Suprapubic skin (tissue), 4 donors: Measurements from ENCODE around the gene PCDHB16. TPM values are rescaled to one million over a fixed set of nuclear protein-coding genes. Genes with fewer than 3 reads are reported as not detected.
"Not testable (repeated sequence)": the region's sequence is repeated elsewhere in the genome, so short reads cannot be mapped to it uniquely, and the experiment has no call there.

Source experiments
- DNase-seq, 2 donors: peaks; one replicate each; pipeline ENCODE4 v3.0.0-alpha.2; 2019; ENCODE audit warnings: low spot score in 2 of 2
- H3K27ac ChIP-seq: fragments of 200-600 bp; sonication (generic); one replicate; pipeline ENCODE4 v1.5.1; 2019
- H3K27me3 ChIP-seq: fragments of 200-600 bp; sonication (generic); one replicate; pipeline ENCODE4 v1.5.1; 2019
- H3K36me3 ChIP-seq: fragments of 200-600 bp; sonication (generic); one replicate; pipeline ENCODE4 v1.5.1; 2019
- H3K4me1 ChIP-seq: fragments of 200-600 bp; sonication (generic); one replicate; pipeline ENCODE4 v1.5.1; 2019
- H3K4me3 ChIP-seq: fragments of 200-600 bp; sonication (generic); one replicate; pipeline ENCODE4 v1.5.1; 2019; ENCODE audit warnings: mild to moderate bottlenecking
- H3K9me3 ChIP-seq: fragments of 200-600 bp; sonication (generic); one replicate; pipeline ENCODE4 v1.5.1; 2019
- EP300 ChIP-seq: sonication (generic); formaldehyde crosslinking; IDR thresholded peaks from one replicate; pipeline ENCODE4 v1.6.1; 2017; ENCODE audit warnings: antibody characterized with exemption
- POLR2A ChIP-seq, 2 donors: fragments of 450-650 bp; IDR thresholded peaks; one replicate each; pipeline ENCODE4 v1.6.1; 2017; ENCODE audit warnings: antibody characterized with exemption in 2 of 2, mild to moderate bottlenecking in 2 of 2, moderate library complexity in 2 of 2
- POLR2AphosphoS5 ChIP-seq, 3 donors: sonication (generic); formaldehyde crosslinking; IDR thresholded peaks; one replicate each; pipeline ENCODE4 v1.6.1; 2017; ENCODE audit warnings: antibody characterized with exemption in 3 of 3
- WGBS: methylation state at CpG from one replicate; pipeline ENCODE4 v1.1.5; 2018; 5-methylcytosine and 5-hydroxymethylcytosine counted together
- total RNA-seq, 4 donors: library from RNA; depleted of rRNA; stranded (reverse); fragments of >200 nt; gene quantifications; one replicate each; pipeline ENCODE4 v1.1.0, GENCODE V29; 2016
- TF ChIP-seq, protein P1 (sequence below), 2 donors: fragments of 200-600 bp in 1 of 2; fragments of 450-650 bp in 1 of 2; sonication (generic) in 1 of 2; IDR thresholded peaks; one replicate each; pipeline ENCODE4 v1.5.1; 2016 to 2019; ENCODE audit warnings: antibody characterized with exemption in 2 of 2, mild to moderate bottlenecking in 1 of 2, moderate library complexity in 1 of 2

Gene PCDHB16
- total RNA-seq, 4 donors from 2014 or later: 2.9 to 4.8 (median 3.2) TPM

DNA sequence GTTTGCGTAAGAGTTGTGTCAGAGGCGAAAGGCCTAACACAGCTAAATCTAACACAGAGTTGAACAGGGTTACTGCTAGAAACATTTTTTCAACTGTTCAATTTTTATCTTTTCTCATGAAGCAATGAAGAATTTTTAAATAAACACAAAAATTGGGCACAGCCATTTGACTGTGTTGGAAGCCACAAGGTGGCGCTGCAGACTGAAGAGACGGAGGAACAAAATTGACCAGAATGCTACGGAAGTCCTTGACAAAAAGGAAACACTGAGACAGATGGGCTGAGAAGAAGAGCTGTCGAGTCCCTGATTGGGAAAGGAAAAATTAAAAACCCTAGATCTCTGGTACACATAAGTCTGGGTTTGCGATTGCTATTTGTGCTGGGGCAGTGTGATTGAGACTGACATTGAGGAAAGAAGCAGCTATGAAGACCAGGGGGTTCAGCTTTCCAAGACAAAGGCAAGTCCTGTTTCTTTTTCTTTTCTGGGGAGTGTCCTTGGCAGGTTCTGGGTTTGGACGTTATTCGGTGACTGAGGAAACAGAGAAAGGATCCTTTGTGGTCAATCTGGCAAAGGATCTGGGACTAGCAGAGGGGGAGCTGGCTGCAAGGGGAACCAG lies 4.8 kb downstream of the PCDHB16 start, which contains the start of gene PCDHB9:
TSS of gene PCDHB9 (plus strand) at position 265 of the 616 bp plus-strand sequence. CDS start at position 423, 158 bp downstream.
- 16% methylated on average over 9 of the region's 9 CpGs for WGBS
- Histone ChIP-seq H3K36me3 (no peaks in the 10 kb centered on the region), H3K27ac (no peak within 1 kb of the TSS), H3K4me3 (no peak within 1 kb of the TSS), H3K4me1 (no peaks in the 10 kb centered on the region), H3K27me3 (no peaks in the 10 kb centered on the region), H3K9me3 (peaks cover 22% of the 10 kb centered on the region)
- TF ChIP-seq EP300: no peak
- TF ChIP-seq POLR2A (IDR thresholded peaks at IDR 0.05): no peak
- no peak for TF ChIP-seq POLR2AphosphoS5 (IDR thresholded peaks at IDR 0.05)
- TF ChIP-seq, protein P1, sequence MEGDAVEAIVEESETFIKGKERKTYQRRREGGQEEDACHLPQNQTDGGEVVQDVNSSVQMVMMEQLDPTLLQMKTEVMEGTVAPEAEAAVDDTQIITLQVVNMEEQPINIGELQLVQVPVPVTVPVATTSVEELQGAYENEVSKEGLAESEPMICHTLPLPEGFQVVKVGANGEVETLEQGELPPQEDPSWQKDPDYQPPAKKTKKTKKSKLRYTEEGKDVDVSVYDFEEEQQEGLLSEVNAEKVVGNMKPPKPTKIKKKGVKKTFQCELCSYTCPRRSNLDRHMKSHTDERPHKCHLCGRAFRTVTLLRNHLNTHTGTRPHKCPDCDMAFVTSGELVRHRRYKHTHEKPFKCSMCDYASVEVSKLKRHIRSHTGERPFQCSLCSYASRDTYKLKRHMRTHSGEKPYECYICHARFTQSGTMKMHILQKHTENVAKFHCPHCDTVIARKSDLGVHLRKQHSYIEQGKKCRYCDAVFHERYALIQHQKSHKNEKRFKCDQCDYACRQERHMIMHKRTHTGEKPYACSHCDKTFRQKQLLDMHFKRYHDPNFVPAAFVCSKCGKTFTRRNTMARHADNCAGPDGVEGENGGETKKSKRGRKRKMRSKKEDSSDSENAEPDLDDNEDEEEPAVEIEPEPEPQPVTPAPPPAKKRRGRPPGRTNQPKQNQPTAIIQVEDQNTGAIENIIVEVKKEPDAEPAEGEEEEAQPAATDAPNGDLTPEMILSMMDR (IDR thresholded peaks at IDR 0.05): no peak
- no peak for DNase-seq

DNA sequence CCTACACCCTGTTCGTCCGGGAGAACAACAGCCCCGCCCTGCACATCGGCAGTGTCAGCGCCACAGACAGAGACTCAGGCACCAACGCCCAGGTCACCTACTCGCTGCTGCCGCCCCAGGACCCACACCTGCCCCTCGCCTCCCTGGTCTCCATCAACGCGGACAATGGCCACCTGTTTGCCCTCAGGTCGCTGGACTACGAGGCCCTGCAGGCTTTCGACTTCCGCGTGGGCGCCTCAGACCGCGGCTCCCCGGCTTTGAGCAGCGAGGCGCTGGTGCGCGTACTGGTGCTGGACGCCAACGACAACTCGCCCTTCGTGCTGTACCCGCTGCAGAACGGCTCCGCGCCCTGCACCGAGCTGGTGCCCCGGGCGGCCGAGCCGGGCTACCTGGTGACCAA lies 6.5 kb downstream of the PCDHB16 start:
- not testable (repeated sequence) for H3K27me3 ChIP-seq, H3K4me3 ChIP-seq, H3K27ac ChIP-seq, H3K36me3 ChIP-seq, DNase-seq, H3K4me1 ChIP-seq
- 31% methylated on average over 10 of the region's 37 CpGs for WGBS
- peaks cover 22% of the 10 kb centered on the region for H3K9me3 ChIP-seq

DNA sequence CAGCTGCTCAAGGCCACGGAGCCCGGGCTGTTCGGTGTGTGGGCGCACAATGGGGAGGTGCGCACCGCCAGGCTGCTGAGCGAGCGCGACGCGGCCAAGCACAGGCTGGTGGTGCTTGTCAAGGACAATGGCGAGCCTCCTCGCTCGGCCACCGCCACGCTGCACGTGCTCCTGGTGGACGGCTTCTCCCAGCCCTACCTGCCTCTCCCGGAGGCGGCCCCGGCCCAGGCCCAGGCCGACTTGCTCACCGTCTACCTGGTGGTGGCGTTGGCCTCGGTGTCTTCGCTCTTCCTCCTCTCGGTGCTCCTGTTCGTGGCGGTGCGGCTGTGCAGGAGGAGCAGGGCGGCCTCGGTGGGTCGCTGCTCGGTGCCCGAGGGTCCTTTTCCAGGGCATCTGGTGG lies 6.9 kb downstream of the PCDHB16 start:
- H3K4me1 ChIP-seq, DNase-seq, H3K4me3 ChIP-seq, H3K36me3 ChIP-seq, H3K27me3 ChIP-seq, H3K27ac ChIP-seq: not testable (repeated sequence)
- no CpG with 5 or more reads among the region's 35 CpGs for WGBS
- peaks cover 22% of the 10 kb centered on the region for H3K9me3 ChIP-seq

DNA sequence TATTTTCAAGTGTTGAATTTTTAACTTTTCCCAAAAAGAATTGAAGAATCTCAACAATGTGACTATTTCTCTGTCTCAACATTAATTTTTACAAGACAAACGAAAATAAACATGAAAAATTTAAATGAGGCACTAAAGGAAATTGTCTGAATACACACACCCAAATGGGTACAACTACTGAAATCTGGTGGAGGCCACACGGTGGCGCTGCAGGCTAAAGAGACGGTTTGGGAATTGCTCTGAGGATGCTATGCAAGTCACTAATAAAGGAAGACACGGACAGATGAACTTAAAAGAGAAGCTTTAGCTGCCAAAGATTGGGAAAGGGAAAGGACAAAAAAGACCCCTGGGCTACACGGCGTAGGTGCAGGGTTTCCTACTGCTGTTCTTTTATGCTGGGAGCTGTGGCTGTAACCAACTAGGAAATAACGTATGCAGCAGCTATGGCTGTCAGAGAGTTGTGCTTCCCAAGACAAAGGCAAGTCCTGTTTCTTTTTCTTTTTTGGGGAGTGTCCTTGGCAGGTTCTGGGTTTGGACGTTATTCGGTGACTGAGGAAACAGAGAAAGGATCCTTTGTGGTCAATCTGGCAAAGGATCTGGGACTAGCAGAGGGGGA lies 10.0 kb downstream of the PCDHB16 start, which contains the start of gene PCDHB10:
TSS of gene PCDHB10 (plus strand) at position 244 of the 616 bp plus-strand sequence. CDS start at position 444, 200 bp downstream.
- WGBS: 11% methylated on average over 10 of the region's 10 CpGs
- Histone ChIP-seq H3K36me3 (no peaks in the 10 kb centered on the region), H3K4me1 (no peaks in the 10 kb centered on the region), H3K4me3 (no peak within 1 kb of the TSS), H3K9me3 (peaks cover 7% of the 10 kb centered on the region), H3K27ac (no peak within 1 kb of the TSS), H3K27me3 (no peaks in the 10 kb centered on the region)
- no peak for DNase-seq
- no peak for TF ChIP-seq POLR2A (IDR thresholded peaks at IDR 0.05)
- TF ChIP-seq, protein P1 (IDR thresholded peaks at IDR 0.05): no peak
- no peak for TF ChIP-seq EP300
- no peak for TF ChIP-seq POLR2AphosphoS5 (IDR thresholded peaks at IDR 0.05)

DNA sequence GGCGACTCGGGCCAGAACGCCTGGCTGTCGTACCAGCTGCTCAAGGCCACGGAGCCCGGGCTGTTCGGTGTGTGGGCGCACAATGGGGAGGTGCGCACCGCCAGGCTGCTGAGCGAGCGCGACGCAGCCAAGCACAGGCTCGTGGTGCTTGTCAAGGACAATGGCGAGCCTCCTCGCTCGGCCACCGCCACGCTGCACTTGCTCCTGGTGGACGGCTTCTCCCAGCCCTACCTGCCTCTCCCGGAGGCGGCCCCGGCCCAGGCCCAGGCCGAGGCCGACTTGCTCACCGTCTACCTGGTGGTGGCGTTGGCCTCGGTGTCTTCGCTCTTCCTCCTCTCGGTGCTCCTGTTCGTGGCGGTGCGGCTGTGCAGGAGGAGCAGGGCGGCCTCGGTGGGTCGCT lies 12.1 kb downstream of the PCDHB16 start:
- not testable (repeated sequence) for DNase-seq, H3K27ac ChIP-seq, H3K27me3 ChIP-seq, H3K4me3 ChIP-seq, H3K9me3 ChIP-seq, H3K36me3 ChIP-seq, H3K4me1 ChIP-seq
- 42% methylated on average over 16 of the region's 37 CpGs for WGBS

DNA sequence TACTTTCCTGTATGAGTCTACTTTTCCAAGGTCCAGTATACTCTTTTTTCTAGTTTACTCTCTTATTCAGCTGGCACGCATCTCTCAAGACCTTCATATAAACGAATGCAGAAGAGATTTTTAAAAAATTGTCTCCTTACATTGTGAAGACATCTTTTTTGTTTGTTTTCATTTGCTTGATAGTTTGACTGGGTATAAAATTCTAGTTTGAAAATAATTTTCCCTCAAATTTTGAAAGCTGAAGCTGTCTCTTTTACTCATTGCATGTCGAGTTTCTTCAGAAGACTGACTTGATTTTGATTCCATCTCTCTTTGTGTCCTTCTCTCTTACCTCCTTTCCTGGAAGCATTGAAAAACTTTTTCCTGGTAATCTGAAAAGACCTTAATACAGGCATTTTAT lies 14.2 kb downstream of the PCDHB16 start:
- Histone ChIP-seq H3K9me3 (peaks cover 12% of the 10 kb centered on the region), H3K4me3 (no peak overlapping the region), H3K4me1 (no peaks in the 10 kb centered on the region), H3K27ac (no peak overlapping the region), H3K27me3 (no peaks in the 10 kb centered on the region), H3K36me3 (no peaks in the 10 kb centered on the region)
- WGBS: 50% methylated on average over 3 of the region's 3 CpGs
- TF ChIP-seq EP300 (no peak), POLR2A (IDR thresholded peaks at IDR 0.05) (no peak), POLR2AphosphoS5 (IDR thresholded peaks at IDR 0.05) (no peak)
- TF ChIP-seq, protein P1 (IDR thresholded peaks at IDR 0.05): no peak
- DNase-seq: no peak
